K562 (cell line): ENCODE measurements around the gene CASP6. TPM values are rescaled to one million over a fixed set of nuclear protein-coding genes. Genes with fewer than 3 reads are reported as not detected.

Experiments
- EWSR1 ChIP-seq: fragments of 450-650 bp; IDR thresholded peaks from 2 replicates; pipeline ENCODE4 v1.6.1; 2018; ENCODE audit warnings: borderline replicate concordance, mild to moderate bottlenecking, low read depth, moderate library complexity; ENCODE audit not compliant: partially characterized antibody
- FOXA3 ChIP-seq, 2 experiments: fragments of 450-650 bp in 1 of 2; sonication (generic) in 1 of 2; formaldehyde crosslinking; IDR thresholded peaks in 1 of 2; conservative IDR thresholded peaks in 1 of 2; 2 replicates each; pipeline versions ENCODE4 v1.4.0 to v1.8.0; 2020 to 2022; ENCODE audit warnings: mild to moderate bottlenecking in 2 of 2, missing genetic modification reagents in 1 of 2
- HDAC1 ChIP-seq, 2 experiments: fragments of 450-650 bp; IDR thresholded peaks; 2 replicates each; pipeline ENCODE4 v1.6.1; 2016 to 2017; ENCODE audit warnings: inconsistent platforms in 1 of 2, mild to moderate bottlenecking in 1 of 2, moderate library complexity in 1 of 2
- NCOA6 ChIP-seq: fragments of 450-650 bp; IDR thresholded peaks from 2 replicates; pipeline ENCODE4 v1.6.1; 2017; ENCODE audit warnings: mild to moderate bottlenecking
- PHF20 ChIP-seq: fragments of 450-650 bp; IDR thresholded peaks from 2 replicates; pipeline ENCODE4 v1.6.1; 2018; ENCODE audit not compliant: partially characterized antibody
- RBM17 ChIP-seq: fragments of 200-400 bp; formaldehyde crosslinking; IDR thresholded peaks from 2 replicates; pipeline ENCODE4 v1.6.1; 2017; ENCODE audit warnings: low read depth, mild to moderate bottlenecking, low read length, borderline replicate concordance
- TOE1 ChIP-seq, 2 experiments: fragments of 450-650 bp in 1 of 2; sonication (generic) in 1 of 2; formaldehyde crosslinking in 1 of 2; IDR thresholded peaks; 2 replicates each; pipeline versions ENCODE4 v1.7.1 to v1.8.0; 2016 to 2022; ENCODE audit warnings: borderline replicate concordance in 2 of 2, mild to moderate bottlenecking in 2 of 2, antibody characterized with exemption in 1 of 2, inconsistent platforms in 1 of 2, low read depth in 1 of 2, missing genetic modification reagents in 1 of 2, moderate library complexity in 1 of 2
- polyA plus RNA-seq, 8 experiments: library from polyadenylated mRNA; depleted of rRNA in 4 of 8; stranded (reverse) in 5 of 8; unstranded in 3 of 8; fragments of >200 nt; fragmentation: Nextera tagmentation in 2 of 8; fragmentation: Illumina TruSeq in 1 of 8; extraction: Ambion mirVana in 2 of 8; extraction: Trizol in 1 of 8; gene quantifications; 2 replicates each; pipeline versions ENCODE4 v1.2.1 to v1.2.3, GENCODE V29; 2011 to 2014; ENCODE audit warnings: inconsistent platforms in 1 of 8, missing spikeins in 1 of 8
- total RNA-seq, 7 experiments: library from RNA; depleted of rRNA in 6 of 7; stranded (reverse); fragments of >200 nt in 6 of 7; fragmentation: Illumina TruSeq in 2 of 7; extraction: Trizol in 2 of 7; gene quantifications; 2 replicates each; pipeline versions ENCODE4 v1.2.1 to v1.2.3, GENCODE V29; 2011 to 2021; ENCODE audit warnings: low replicate concordance in 1 of 7
- TF ChIP-seq, protein P1 (sequence below): fragments of 250-450 bp; sonication (Bioruptor Pico); IDR thresholded peaks from 2 replicates; pipeline ENCODE4 v1.5.0; 2021
- TF ChIP-seq, protein P2 (sequence below): conservative IDR thresholded peaks from 2 replicates; pipeline ENCODE4 v1.6.1; 2011; ENCODE audit warnings: low read depth, mild to moderate bottlenecking, low read length; ENCODE audit not compliant: control insufficient read depth

Gene CASP6
- total and polyA plus RNA-seq, 9 of the 15 experiments (the other 6 are each of a cell fraction or from before 2014, with no cell fraction given), result 20.8 to 72.7 (median 39.1) TPM

DNA sequence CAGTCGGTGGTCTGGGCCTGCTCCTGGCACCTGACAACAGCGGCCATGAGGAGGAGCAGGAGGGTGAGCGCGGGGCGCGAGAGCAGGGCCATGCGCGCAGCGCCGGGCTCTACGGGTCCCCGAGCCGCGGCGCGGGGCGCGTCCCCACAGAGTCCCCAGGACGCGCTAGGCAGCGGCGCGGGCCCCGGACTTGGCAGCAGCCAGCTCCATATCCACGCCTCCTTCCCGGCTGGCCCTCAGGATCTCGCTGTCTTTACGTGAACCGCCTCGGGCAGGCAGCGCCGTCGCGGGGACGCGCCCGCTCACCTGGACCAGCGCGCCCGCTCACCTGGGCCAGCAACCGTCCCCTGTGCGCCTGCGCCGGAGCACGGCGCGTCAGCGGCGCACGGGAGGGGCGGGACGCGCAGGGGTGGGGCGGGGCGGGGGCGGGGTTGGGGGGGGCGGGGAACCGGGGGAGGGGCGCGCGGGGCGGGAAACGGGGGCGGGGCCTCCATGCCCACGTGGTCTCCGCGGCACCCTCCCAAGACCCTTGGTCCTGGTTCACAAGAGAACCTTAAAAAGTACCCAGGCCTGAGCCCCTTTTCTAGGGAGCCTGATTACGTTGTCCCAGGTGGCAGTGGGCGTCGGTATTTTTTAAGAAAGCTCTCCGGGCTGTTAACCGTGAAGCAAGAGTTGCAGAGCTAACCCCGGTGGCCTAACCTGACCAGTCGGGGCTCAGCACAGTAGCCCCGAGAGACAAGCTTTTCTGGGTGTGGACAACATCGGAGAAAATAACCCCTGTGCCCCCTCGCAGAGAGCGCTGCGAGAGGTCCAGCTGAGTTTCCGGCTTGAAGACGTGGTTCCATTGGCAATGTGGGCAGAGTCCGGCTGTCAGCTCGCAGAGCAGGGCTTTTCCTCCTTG is 26.7 kb upstream of the CASP6 start, which contains the start of gene PLA2G12A (continued):
- TF ChIP-seq TOE1 (IDR thresholded peaks at IDR 0.05; ENCODE audit: borderline replicate concordance), result 0 out of 2 replicates have a peak, but pooled peaks have one; percentile 40
- TF ChIP-seq TOE1 (CRISPR knock-in tag; IDR thresholded peaks at IDR 0.05; ENCODE audit: borderline replicate concordance, low read depth), result no peak
- TF ChIP-seq FOXA3 (CRISPR knock-in tag; conservative IDR thresholded peaks at IDR 0.05 in 1 of 2, IDR thresholded peaks at IDR 0.05 in 1 of 2), result no peak
- no peak for TF ChIP-seq NCOA6
- TF ChIP-seq PHF20, result no peak
- TF ChIP-seq, protein P1, sequence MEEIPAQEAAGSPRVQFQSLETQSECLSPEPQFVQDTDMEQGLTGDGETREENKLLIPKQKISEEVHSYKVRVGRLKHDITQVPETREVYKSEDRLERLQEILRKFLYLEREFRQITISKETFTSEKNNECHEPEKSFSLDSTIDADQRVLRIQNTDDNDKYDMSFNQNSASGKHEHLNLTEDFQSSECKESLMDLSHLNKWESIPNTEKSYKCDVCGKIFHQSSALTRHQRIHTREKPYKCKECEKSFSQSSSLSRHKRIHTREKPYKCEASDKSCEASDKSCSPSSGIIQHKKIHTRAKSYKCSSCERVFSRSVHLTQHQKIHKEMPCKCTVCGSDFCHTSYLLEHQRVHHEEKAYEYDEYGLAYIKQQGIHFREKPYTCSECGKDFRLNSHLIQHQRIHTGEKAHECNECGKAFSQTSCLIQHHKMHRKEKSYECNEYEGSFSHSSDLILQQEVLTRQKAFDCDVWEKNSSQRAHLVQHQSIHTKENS (CRISPR knock-in tag), result no peak
- no peak; a peak in 1 of 4 replicates for TF ChIP-seq HDAC1 (IDR thresholded peaks at IDR 0.05)
- TF ChIP-seq EWSR1, result no peak
- no peak for TF ChIP-seq RBM17
- TF ChIP-seq, protein P2, sequence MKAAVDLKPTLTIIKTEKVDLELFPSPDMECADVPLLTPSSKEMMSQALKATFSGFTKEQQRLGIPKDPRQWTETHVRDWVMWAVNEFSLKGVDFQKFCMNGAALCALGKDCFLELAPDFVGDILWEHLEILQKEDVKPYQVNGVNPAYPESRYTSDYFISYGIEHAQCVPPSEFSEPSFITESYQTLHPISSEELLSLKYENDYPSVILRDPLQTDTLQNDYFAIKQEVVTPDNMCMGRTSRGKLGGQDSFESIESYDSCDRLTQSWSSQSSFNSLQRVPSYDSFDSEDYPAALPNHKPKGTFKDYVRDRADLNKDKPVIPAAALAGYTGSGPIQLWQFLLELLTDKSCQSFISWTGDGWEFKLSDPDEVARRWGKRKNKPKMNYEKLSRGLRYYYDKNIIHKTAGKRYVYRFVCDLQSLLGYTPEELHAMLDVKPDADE, result 0 out of 2 replicates have a peak, but pooled peaks have one; percentile 73
